ENCODE measurements around the gene ADTRP.

GRCh38 chr6:11714116-11714797, 64.3 kb downstream of the ADTRP start:
- TF ChIP-seq CTCF (IDR thresholded peaks at IDR 0.05) (no peak), EP300 (IDR thresholded peaks at IDR 0.05; ENCODE audit: low read depth) (no peak)
